Activated T-helper 9 cell treated with anti-CD3 and anti-CD28 coated beads, Interleukin-2, amount 50 U/mL, for 16 hours (primary cell): ENCODE data around the gene CDR2L.

Experiments used
- DNase-seq: peaks from one replicate; pipeline ENCODE4 v3.0.0-alpha.2; 2020; ENCODE audit warnings: low read depth

The CDR2L gene

DNA sequence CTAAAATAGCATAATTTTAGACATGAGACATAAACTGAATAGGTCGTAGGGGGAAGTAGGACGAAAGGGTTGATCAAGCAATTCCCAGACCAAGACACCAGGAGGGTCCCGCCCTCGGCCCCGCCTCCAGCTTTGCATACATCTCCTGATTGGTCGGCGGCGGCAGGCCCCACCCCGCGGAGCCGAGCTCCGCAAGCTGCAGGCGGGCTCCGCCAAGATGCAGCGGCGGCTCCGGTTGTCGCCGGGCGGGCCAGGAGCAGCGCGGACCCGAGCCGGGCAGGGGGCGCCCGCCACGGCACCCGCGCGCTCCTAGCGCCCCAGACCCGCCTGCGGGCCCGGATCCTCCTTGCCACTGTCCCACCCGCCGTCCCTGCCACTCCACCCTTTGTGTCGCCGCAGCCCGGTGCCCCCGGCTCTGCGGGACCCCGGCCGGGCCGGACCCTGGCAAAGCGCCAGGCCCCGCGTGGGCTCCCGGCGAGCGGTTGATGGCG lies at the start of gene CDR2L:
Gene CDR2L, plus strand, starts transcription at position 215 of the 491 bp plus-strand sequence. CDS start 412 bp downstream, outside the sequence.
- DNase-seq = peak; percentile 88

DNA sequence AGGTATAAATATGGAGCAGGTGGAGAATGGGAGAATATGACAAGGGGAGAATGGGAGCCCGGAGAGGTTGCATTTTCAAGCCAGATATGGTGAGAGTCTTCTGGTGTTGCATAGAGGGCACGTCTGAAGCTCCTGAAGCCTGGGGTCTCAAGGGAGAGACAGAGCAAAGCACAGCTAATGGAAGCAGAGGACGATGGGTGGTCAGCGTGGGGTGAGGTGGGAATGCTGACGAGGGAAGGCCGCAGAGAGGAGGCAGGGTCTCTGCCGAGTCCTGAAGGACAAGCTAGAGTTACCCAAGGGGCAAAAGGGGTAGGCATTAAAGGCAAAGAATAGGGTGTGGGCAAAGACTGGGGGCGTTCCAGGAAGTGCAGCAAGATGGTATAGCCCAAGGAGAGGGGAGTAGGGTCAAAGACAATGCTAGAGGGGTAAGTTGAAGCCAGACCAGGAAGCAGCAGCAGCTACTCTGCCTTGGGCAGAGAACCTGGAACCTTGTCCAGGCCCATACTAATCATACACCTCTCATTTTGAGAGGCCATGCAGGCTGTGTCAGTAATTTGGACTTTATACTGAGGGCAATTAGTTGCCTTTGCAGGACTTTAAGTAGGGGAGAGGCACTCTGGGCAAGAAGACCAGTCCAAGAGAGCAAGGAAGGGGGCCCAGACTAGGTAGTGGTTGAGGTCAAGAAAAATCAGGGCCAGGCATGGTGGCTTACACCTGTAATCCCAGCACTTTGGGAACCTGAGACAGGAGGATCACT lies 49.1 kb upstream of the CDR2L start:
- DNase-seq = no peak

DNA sequence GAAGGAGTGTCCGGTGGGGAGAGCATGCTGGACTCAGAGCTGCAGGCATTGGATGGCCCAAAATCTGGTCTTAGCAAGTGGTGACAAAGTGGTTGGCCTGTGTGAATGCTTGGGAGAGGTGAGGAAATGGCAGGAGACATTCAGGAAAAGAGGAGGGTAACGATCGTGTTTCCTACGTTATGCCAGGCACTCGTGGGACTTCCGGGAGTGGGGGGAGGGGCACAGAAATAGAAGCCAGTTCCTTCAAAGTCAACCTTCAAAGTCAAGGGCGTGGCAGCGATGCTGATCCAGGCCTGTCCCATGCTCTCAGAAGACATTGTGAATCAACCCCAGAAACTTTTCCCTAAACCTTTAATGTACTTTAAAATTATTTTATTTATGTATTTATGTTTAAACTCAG lies 47.9 kb upstream of the CDR2L start:
- no peak for DNase-seq

DNA sequence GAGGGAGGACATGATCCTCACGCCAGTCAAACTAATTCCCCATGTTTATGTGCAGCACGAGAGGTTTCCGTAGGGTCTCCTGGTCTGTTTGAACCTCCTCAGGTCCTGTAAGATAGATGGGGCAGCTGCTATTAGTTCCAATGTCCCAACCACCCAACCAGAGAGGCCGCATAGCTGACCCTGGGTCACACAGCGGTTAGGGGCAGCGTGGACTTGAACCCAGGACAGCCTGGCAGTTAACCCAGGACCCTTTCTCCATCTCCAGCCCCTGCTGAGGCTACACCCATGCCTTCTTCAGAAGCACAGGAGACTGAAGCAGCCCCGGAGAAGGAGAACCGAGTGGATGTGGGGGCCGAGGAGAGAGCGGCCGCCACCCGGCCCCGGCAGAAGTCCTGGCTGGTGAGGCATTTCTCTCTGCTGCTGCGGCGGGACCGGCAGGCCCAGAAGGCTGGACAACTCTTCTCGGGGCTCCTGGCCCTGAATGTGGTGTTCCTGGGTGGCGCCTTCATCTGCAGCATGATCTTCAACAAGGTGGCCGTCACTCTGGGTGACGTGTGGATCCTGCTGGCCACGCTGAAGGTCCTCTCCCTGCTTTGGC lies 46.2 kb upstream of the CDR2L start:
- no peak for DNase-seq

DNA sequence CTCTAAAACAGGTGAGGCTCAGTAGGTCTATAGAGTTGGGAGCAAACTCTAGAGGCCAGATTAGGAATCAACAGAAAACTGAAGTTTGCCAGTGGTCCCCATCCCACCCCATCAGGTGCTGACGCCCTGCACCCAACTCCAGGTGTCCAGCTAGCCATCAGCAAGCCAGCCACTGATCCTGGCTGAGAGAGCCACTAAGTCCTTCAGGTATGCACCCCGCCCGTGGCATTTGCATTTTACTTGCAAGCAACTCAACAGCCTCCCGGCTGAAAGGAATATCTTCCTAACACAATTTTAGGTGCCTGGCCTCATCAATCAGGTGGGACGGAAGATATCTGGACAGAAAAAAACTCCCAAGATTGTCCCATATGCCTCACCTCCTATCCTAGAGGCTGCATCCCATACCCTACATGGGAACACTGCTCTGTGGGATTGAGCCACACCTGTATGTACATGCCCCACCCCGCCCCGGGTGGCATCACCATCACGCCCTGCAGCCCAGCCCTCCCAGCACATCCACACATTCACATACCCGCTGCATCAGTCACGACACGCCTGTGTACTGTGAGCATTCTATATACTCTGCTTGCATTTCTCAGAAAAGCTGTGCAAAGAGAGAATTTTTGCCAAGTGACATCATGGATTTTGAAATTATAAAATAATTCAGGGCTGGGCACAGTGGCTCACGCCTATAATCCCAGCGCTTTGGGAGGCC lies 43.5 kb upstream of the CDR2L start:
- no peak for DNase-seq

DNA sequence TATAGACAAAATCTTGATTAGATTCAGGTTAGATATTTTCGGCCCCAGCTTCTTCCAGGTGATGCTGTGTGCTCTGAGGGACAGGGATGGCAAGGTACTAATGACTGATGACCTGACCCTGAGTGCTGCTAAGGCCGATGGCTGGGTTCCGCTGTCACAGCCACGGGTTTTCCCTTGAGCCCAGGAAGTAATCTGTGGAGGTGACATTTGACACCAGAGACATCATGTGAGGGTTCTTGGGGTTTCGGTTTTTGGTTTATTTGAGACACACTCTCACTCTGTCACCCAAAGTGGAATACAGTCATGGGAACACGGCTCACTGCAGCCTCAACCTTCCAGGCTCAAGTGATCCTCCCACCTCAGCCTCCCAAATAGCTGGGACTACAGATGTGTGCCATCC lies 41.9 kb upstream of the CDR2L start:
- no peak for DNase-seq

DNA sequence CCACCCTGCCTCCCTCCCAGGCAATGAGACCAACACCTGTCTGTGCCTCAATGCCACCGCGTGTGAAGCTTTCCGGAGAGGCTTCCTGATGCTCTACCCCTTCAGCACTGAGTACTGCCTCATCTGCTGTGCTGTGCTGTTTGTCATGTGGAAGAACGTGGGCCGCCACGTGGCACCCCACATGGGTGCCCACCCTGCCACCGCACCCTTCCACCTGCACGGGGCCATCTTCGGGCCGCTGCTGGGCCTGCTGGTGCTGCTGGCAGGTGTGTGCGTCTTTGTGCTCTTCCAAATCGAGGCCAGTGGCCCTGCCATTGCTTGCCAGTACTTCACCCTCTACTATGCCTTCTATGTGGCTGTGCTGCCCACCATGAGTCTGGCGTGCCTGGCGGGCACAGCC lies 40.8 kb upstream of the CDR2L start:
- DNase-seq = no peak

DNA sequence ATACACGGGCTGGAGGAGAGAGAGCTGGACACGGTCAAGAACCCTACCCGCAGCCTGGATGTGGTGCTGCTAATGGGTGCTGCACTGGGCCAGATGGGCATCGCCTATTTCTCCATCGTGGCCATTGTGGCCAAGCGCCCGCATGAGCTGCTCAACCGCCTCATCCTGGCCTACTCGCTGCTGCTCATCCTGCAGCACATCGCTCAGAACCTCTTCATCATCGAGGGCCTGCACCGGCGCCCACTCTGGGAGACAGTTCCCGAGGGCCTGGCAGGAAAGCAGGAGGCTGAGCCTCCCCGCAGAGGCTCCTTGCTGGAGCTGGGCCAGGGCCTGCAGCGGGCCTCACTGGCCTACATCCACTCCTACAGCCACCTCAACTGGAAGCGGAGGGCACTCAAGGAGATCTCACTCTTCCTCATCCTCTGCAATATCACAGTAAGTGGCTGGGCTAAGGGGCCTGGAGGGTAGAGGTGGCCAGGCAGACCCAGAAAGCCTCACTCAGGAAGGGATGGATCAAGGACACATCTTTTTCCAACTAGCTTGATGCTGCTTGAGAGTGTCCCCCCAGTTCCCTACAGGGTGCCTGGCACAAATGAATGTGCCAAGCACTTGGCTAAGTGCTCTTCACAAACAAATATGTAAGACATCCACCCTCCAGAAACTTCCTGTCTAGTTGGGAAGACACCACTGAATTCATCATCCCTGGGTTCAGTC lies 40.2 kb upstream of the CDR2L start:
- DNase-seq = no peak

DNA sequence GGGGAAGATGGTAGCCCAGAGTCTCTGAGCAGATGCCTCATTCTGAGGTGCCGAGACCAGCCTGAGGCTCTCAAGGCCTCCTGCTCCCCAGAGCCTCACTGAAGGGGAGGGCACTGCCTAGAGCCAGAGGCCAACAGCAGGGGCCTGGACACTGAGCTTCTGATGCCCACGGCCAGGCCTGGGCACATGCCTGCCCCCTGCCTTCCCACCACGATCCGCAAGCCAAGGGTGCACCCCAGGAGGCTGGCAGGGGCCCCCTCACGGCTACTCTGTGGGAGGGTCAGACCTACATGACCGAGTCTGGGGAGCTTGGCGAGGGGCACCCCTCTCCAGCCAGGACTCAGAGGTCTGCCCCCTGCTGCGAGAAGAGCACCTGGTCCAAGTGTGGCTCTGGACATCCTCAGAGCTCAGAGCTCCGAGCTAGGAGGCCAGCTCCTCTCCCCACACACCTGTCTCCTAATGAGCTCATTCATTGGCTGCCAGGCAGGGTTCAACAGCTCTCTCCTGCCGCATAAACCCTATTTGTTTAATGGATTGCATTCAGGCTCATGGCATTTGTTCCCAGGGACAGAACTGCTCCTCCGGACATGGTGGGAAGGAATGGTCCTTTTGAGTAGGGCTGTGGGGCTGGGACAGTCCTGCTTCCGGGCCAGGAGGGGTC lies 37.8 kb upstream of the CDR2L start:
- no peak for DNase-seq

DNA sequence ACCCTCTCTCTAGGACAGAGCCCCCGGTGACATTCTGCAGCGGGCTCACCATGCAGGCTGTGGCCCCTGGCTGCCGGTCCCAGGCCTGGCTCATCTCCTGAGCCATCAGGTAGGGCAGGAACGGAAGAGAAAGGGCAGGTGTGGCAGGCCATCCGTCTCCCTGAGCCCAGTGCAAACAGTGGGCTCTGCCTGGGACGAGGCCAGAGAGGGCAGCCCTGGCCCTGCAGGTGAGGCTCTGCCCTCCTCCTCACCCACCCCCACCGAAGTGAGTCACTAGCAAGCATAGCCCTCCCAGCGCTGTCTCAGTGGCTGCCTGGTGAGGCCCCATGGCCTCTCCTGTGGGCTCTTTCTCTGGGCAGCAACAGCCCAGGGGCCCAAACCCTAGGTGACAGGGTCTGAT lies 37.2 kb upstream of the CDR2L start:
- DNase-seq = no peak

DNA sequence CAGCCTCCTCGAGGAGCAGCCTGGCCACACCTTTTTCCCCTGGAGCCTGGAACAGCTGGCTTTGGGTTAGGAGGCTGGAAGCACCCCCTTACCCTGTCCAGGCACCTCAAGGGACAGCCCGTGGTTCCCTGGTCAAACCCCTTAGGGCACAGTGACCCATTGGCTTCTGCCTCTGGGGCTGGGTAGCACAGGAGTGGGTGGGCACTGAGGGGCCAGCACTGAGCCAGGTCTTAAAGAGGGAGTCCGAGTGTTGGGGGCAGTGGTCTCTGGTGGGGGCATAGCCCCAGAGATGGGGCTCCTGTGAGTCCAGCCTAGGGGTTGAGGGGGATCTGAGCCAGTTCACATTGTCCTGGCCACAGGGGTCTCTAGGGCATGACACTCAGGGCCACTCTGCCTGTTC lies 36.4 kb upstream of the CDR2L start:
- no peak for DNase-seq

DNA sequence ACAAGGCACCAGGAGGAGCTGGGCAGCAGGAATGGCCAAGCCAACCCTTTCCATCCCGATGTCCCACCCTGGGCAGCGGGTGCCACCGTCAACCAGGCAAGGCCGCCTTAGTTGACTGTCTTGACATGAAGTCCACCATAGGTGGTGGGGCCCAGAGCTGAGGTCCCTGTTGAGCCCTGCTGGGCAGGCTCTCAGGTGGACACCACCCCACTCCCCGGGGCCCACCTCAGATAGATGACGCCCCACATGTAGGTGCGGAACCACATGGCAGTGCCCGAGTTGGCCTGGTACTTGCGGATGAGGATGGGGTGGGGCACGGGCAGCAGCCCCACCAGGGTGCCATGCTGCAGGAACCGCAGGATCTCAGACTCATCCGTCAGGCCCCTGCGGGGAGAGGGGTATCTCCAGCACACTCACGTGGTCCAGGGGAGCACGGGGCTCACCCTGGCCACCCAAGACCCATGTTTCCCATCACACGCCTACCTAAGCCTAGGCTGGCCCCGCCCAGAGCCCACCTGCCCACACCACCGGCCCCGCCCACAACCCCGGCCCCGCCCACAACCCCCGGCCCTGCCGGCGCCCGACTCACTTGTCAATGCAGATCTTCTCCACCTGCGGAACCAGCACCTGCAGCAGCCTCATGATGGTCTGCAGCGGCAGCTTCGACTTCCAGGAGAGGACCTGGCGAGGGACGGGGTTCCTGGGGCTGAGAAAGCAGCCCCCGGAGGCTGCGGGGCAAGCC lies 35.6 kb upstream of the CDR2L start:
- no peak for DNase-seq

DNA sequence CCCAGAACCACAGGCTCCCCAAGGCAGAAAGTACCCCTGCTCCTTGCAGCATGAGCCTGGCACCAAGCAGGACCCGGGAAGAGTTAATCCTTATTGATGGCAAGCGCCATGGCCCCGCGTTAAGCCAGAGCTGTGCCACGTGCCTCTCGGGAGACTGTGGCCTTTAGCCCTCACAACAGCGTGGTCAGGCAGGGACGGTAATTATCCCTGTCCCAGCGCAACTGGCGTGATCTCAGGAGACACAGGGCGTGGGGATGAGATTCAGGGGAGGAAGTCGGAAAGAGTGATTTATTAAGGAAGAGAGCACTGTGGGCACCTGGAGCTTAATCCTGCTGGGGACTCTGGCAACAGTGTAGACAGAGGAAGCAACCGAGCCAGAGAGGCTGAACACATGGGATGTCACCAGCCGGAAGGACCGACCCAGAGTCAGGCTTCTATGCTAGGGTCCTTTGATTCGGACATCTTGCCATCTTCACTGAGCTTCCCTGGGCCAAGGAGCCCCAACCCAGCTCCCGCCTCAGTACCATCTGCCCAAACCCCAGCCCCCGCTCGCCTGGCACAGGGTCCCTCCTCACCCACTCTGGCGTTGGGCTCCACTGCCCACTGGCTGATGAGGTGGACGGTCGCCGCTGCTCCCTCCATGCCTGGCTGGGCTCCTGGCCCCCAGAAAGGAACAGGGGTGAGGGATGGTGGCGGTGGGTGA lies 34.9 kb upstream of the CDR2L start:
- no peak for DNase-seq

DNA sequence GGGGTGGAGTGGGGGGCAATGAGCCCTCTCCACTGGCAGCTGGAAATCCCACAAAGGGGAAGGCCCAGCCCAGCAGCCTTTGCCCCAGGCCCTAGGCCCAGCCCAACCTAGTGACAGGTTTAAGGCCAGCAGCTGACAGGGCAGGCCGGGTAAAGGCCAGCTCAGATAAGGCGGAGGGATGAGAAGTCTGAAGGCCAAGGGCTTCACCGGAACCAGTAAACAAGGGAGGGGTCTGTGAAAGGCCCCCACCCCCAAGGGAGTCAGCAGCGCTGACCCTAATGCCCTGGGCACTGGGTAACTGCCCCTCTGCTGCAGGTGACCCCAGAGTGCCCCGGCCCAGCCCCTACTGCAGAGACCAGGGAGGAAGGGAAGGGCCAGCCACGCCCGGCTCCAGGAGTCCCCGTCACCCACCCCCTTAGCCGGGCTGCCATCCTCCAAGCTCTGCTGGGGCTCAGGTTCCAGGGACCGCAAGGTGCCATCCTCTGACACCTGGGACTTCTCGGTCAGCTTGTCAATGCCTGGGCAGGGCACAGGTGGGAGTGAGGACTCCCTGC lies 34.2 kb upstream of the CDR2L start:
- DNase-seq = no peak

DNA sequence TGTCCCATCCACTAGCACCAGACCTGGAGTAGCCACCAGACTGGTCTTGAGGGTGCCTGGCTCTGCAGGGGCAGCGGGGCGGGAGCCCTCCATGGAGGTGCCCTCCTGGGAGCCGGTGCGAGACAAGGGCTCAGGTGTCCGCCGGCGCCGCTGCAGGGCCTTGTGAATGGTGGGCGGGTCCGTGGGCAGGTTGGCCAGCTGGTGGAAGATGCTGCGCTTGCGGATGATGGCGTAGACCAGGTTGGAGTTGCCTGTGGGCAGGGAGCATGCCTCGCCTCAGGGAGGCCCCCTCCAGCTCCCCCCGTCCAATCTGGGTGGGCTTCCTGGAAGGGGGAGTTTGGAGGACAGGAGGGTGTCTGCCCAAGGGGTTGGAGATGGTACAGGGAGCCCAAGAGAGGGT lies 33.3 kb upstream of the CDR2L start:
- no peak for DNase-seq

DNA sequence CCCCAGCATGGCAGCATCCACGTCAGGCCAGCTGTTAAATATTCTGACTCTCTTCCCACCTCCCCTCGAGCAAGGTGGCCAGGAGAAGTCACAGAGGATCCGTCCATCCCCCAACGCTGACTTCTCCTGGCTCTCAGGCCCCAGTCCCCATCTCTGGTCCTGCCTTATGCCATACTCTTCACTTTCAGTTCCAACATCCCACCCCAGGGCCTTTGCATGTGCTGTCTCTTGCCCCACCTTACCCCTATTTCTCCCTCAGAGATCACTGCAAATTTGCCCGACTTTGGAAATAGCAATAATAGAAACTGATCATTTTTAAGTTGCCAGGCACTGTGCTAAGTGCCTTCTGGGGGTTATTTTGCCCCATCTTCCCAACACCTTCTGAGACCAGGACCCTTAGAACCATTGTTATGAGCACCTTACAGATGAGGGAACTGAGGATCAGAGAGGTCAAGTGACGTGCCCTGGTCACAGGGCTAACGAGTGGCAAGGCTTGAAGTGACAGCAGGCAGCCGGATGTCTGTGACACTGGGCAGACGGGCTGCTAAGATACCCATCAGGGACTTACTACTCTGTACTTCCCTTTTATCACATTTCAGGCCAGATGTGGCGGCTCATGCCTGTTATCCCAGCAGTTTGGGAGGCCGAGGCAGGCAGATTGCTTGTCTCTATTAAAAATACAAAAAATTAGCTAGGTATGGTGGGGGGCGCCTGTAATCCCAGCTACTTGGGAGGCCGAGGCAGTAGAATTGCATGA lies 32.6 kb upstream of the CDR2L start:
- no peak for DNase-seq

DNA sequence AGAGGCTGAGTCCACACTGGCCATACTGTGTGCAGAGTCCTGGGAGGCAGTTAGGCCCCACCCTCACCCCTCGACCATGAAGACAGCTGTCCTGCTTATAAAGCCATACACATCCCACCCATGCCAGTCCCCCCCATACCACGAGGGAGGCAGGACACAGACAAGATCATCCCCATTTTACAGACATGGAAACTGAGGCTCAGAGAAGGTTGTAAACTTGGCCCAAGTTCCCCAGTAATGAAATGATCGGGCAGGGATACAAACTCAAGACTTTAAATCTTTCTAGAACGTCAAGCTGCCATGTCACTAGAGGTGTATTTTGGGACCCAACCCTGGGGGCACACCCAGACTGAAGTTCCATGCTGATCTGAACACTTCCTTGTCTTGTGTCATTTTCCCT lies 31.3 kb upstream of the CDR2L start:
- no peak for DNase-seq

DNA sequence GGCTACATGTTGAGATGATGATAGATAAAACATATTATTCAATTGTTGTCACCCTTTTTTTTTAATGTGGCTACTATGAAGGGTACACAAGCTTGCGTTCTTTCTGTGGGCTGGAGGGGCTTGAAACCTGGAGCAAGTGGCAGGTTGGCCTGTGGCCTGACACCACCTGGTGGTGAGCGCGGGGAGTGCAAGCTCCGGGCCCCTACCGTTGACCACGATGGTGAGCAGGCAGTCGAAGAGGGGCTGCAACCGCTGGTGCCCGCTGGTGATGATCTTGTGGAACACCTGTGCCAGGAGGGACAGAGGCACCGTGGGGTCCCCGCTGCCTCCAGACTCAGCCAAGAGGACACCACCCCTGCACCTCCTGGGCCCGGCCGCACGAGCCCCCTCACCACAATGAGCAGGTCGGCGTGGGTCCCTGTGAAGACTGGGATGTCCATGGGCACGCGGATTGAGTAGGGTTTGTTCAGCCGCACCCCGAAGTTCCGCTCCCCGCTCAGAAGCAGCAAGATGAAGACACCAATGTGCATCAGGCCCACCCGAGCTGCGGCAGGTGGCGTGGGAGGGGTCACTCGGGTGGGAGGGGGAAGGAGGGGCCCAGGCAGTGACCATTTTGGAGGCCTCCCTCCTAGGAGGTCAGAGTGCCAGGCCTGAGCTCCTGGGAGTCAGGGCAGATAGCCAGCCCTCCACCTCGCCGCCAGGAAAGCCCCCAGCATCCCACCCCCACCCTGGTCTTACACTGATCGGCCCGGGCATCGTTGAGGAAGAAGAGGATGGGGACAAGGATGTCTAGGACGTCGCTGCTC lies 29.3 kb upstream of the CDR2L start:
- DNase-seq = peak; percentile 67
